ENCODE results near the gene CMTM4. TPM values are rescaled to one million over a fixed set of nuclear protein-coding genes. Genes with fewer than 3 reads are reported as not detected.
"Not testable (repeated sequence)": the region's sequence is repeated elsewhere in the genome, so short reads cannot be mapped to it uniquely, and the experiment has no call there.

CMTM4 gene
- total RNA-seq, 1 donor from 2014 or later, result 82.3 TPM

GRCh38 chr16:66635406-66635805 is 61.1 kb downstream of the CMTM4 start:
- Mint-ChIP-seq H3K36me3 (ENCODE audit: insufficient read depth) (peaks cover 13% of the 10 kb centered on the region), H3K27ac (no peak overlapping the region), H3K27me3 (no peaks in the 10 kb centered on the region), H3K9me3 (ENCODE audit: low read depth) (no peaks in the 10 kb centered on the region), H3K4me3 (ENCODE audit: low read depth) (no peak overlapping the region), H3K4me1 (ENCODE audit: low read depth) (peaks cover 15% of the 10 kb centered on the region)
- no peak for TF ChIP-seq CTCF (IDR thresholded peaks at IDR 0.05; ENCODE audit: unreplicated experiment)
- no peak for DNase-seq (ENCODE audit: low spot score, unreplicated experiment)

- H3K4me3 Mint-ChIP-seq (ENCODE audit: low read depth), result no peak overlapping the region
- H3K4me1 Mint-ChIP-seq (ENCODE audit: low read depth), result peaks cover 15% of the 10 kb centered on the region
- peaks cover 13% of the 10 kb centered on the region for H3K36me3 Mint-ChIP-seq (ENCODE audit: insufficient read depth)
- TF ChIP-seq CTCF (IDR thresholded peaks at IDR 0.05; ENCODE audit: unreplicated experiment), result no peak
- no peaks in the 10 kb centered on the region for H3K27me3 Mint-ChIP-seq
- no peak overlapping the region for H3K27ac Mint-ChIP-seq
- no peaks in the 10 kb centered on the region for H3K9me3 Mint-ChIP-seq (ENCODE audit: low read depth)
- no peak for DNase-seq (ENCODE audit: low spot score, unreplicated experiment)
Measured at GRCh38 chr16:66634527-66635196, 61.9 kb downstream of the CMTM4 start.

- H3K4me3 Mint-ChIP-seq (ENCODE audit: low read depth); H3K27me3 Mint-ChIP-seq; DNase-seq (ENCODE audit: low spot score, unreplicated experiment); H3K27ac Mint-ChIP-seq; H3K9me3 Mint-ChIP-seq (ENCODE audit: low read depth): not testable (repeated sequence)
- peaks cover 20% of the 10 kb centered on the region for H3K4me1 Mint-ChIP-seq (ENCODE audit: low read depth)
- H3K36me3 Mint-ChIP-seq (ENCODE audit: insufficient read depth), result peaks cover 14% of the 10 kb centered on the region
Measured at GRCh38 chr16:66631558-66631957, 65.0 kb downstream of the CMTM4 start.

- H3K27ac Mint-ChIP-seq; DNase-seq (ENCODE audit: low spot score, unreplicated experiment); H3K27me3 Mint-ChIP-seq; H3K9me3 Mint-ChIP-seq (ENCODE audit: low read depth); H3K4me3 Mint-ChIP-seq (ENCODE audit: low read depth): not testable (repeated sequence)
- Mint-ChIP-seq H3K4me1 (ENCODE audit: low read depth) (peaks cover 16% of the 10 kb centered on the region), H3K36me3 (ENCODE audit: insufficient read depth) (peaks cover 14% of the 10 kb centered on the region)
Measured at GRCh38 chr16:66630561-66631260, 65.8 kb downstream of the CMTM4 start.

GRCh38 chr16:66629856-66630255 is 66.7 kb downstream of the CMTM4 start:
- H3K27ac Mint-ChIP-seq, result no peak overlapping the region
- H3K27me3 Mint-ChIP-seq, result no peaks in the 10 kb centered on the region
- peaks cover 12% of the 10 kb centered on the region for H3K36me3 Mint-ChIP-seq (ENCODE audit: insufficient read depth)
- no peak for TF ChIP-seq CTCF (IDR thresholded peaks at IDR 0.05; ENCODE audit: unreplicated experiment)
- no peaks in the 10 kb centered on the region for H3K9me3 Mint-ChIP-seq (ENCODE audit: low read depth)
- H3K4me1 Mint-ChIP-seq (ENCODE audit: low read depth), result peaks cover 16% of the 10 kb centered on the region
- H3K4me3 Mint-ChIP-seq (ENCODE audit: low read depth), result no peak overlapping the region
- no peak for DNase-seq (ENCODE audit: low spot score, unreplicated experiment)

GRCh38 chr16:66627611-66628378 is 68.7 kb downstream of the CMTM4 start:
- H3K9me3 Mint-ChIP-seq (ENCODE audit: low read depth); DNase-seq (ENCODE audit: low spot score, unreplicated experiment); H3K27me3 Mint-ChIP-seq: not testable (repeated sequence)
- peaks cover 13% of the 10 kb centered on the region for H3K36me3 Mint-ChIP-seq (ENCODE audit: insufficient read depth)
- H3K4me3 Mint-ChIP-seq (ENCODE audit: low read depth), result peak overlapping the region; percentile 4
- H3K27ac Mint-ChIP-seq, result peak overlapping the region; percentile 89
- H3K4me1 Mint-ChIP-seq (ENCODE audit: low read depth), result peaks cover 13% of the 10 kb centered on the region

Data from progenitor cell of endocrine pancreas (in vitro differentiated cells).